Esophagus squamous epithelium (tissue), 5 donors: ENCODE data around the gene ZMYND8. TPM values are rescaled to one million over a fixed set of nuclear protein-coding genes. Genes with fewer than 3 reads are reported as not detected.

Source experiments
- DNase-seq: peaks from one replicate; lab custom pipeline; 2025; lab: John Stamatoyannopoulos, UW
- H3K27ac ChIP-seq, 4 donors: fragments of 200-600 bp; sonication (generic); one replicate each; pipeline ENCODE4 v1.5.1; 2016 to 2019; ENCODE audit warnings: mild to moderate bottlenecking in 1 of 4
- H3K27me3 ChIP-seq, 4 donors: fragments of 200-600 bp; sonication (generic); 1 replicate in 3 of 4; 2 replicates in 1 of 4; pipeline versions ENCODE4 v1.5.1 to v1.6.0; 2017 to 2021; ENCODE audit warnings: antibody characterized with exemption in 1 of 4
- H3K36me3 ChIP-seq, 3 donors: fragments of 200-600 bp; sonication (generic); one replicate each; pipeline ENCODE4 v1.5.1; 2016 to 2019
- H3K4me1 ChIP-seq, 3 donors: fragments of 200-600 bp; sonication (generic); one replicate each; pipeline ENCODE4 v1.5.1; 2017 to 2019
- H3K4me3 ChIP-seq, 4 donors: fragments of 200-600 bp; sonication (generic); 1 replicate in 3 of 4; 2 replicates in 1 of 4; pipeline ENCODE4 v1.5.1; 2016 to 2019; ENCODE audit warnings: mild to moderate bottlenecking in 2 of 4, moderate library complexity in 1 of 4
- H3K9me3 ChIP-seq, 3 donors: fragments of 200-600 bp; sonication (generic); one replicate each; pipeline ENCODE4 v1.5.1; 2016 to 2019
- POLR2A ChIP-seq, 4 donors: fragments of 450-650 bp; IDR thresholded peaks; one replicate each; pipeline ENCODE4 v1.6.1; 2017; ENCODE audit warnings: antibody characterized with exemption in 4 of 4, mild to moderate bottlenecking in 4 of 4, moderate library complexity in 3 of 4
- WGBS, 2 donors: methylation state at CpG; one replicate each; pipeline ENCODE4 v1.1.5; 2018; 5-methylcytosine and 5-hydroxymethylcytosine counted together
- intact Hi-C: fragments of 100-400 bp; cut with DNase I; formaldehyde crosslinking; loops from one replicate; pipeline ENCODE4 v1.15.0; 2022
- total RNA-seq, 4 donors: library from RNA; depleted of rRNA; stranded (reverse); fragments of >200 nt; gene quantifications; one replicate each; pipeline ENCODE4 v1.1.0, GENCODE V29; 2016
- TF ChIP-seq, protein P1 (sequence below), 6 experiments: fragments of 450-650 bp in 4 of 6; fragments of 200-600 bp in 2 of 6; sonication (generic) in 2 of 6; IDR thresholded peaks; one replicate each; pipeline ENCODE4 v1.5.1; 2016 to 2019; ENCODE audit warnings: antibody characterized with exemption in 6 of 6, mild to moderate bottlenecking in 4 of 6, moderate library complexity in 4 of 6
- donor health status: DM: yes; HTN: yes; CAD: no.

Gene ZMYND8
- total RNA-seq, 4 donors from 2014 or later = 21.5 to 26.3 (median 24.3) TPM

DNA sequence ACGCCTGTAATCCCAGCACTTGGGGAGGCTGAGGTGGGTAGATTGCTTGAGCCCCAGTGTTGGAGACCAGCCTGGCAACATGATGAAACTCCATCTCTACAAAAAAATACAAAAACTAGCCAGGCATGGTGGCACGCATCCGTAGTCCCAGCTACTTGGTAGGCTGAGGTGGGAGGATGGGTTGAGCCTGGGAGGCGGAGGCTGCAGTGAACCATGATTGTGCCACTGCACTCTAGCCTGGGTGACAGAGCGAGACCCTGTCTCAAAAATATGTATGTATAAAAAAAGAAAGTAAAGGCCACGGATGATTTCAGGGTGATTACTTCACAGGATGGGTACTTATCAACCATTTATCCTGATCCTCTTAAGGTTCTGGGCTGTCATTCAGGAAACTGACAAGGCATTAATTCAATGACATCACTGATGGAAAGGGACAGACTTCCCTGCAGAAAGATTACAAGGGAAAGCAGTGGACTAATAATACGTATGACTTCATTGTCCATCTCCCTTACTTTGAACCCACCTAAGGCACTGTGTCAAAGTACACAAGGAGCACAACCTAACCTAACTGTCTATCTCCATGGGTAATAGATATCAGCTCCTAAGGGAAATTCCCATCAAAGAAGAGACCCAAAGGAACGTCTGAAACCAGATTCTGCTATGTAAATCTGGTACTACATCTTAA lies 61.2 kb downstream of the ZMYND8 start:
- intact Hi-C loops = no loop called here
- peaks cover 12 to 99% (median 23%) of the 10 kb centered on the region in 3 donors for H3K36me3 ChIP-seq

DNA sequence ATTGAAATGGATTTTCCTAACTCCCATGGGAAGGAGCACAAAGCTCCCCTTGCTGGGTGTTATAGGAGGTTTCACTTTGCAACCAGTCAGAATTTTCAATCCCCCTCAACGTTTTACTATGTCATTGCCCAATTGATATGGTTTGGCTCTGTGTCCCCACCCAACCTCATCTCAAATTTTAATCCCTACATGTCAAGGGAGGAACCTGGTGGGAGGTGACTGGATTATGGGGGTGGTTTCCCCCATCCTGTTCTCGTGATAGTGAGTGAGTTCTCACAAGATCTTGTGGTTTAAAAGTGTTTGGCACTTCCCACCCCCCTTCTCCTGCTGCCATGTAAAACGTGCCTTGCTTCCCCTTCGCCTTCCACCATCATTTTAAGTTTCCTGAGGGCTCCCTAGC lies 62.9 kb downstream of the ZMYND8 start:
- WGBS, 2 donors = 75% methylated on average over 4 of the region's 4 CpGs
- Histone ChIP-seq H3K27ac (no peak overlapping the region), H3K27me3 (no peaks in the 10 kb centered on the region), H3K4me3 (no peak overlapping the region), H3K36me3 (peaks cover 11 to 100% (median 29%) of the 10 kb centered on the region in 3 donors), H3K4me1 (no peaks in the 10 kb centered on the region), H3K9me3 (no peaks in the 10 kb centered on the region)
- TF ChIP-seq, protein P1, sequence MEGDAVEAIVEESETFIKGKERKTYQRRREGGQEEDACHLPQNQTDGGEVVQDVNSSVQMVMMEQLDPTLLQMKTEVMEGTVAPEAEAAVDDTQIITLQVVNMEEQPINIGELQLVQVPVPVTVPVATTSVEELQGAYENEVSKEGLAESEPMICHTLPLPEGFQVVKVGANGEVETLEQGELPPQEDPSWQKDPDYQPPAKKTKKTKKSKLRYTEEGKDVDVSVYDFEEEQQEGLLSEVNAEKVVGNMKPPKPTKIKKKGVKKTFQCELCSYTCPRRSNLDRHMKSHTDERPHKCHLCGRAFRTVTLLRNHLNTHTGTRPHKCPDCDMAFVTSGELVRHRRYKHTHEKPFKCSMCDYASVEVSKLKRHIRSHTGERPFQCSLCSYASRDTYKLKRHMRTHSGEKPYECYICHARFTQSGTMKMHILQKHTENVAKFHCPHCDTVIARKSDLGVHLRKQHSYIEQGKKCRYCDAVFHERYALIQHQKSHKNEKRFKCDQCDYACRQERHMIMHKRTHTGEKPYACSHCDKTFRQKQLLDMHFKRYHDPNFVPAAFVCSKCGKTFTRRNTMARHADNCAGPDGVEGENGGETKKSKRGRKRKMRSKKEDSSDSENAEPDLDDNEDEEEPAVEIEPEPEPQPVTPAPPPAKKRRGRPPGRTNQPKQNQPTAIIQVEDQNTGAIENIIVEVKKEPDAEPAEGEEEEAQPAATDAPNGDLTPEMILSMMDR (IDR thresholded peaks at IDR 0.05) = no peak
- TF ChIP-seq POLR2A (IDR thresholded peaks at IDR 0.05) = no peak
- intact Hi-C loops = no loop called here
- DNase-seq = no peak

More for the DNA sequence above, 61.2 kb downstream of the ZMYND8 start:
- H3K27me3 ChIP-seq = no peaks in the 10 kb centered on the region
- H3K4me1 ChIP-seq = no peaks in the 10 kb centered on the region
- DNase-seq = no peak
- WGBS, 2 donors = 86 to 88% methylated on average over 8 of the region's 8 CpGs
- TF ChIP-seq, protein P1 (IDR thresholded peaks at IDR 0.05) = no peak
- H3K4me3 ChIP-seq = no peak overlapping the region
- H3K27ac ChIP-seq = no peak overlapping the region
- H3K9me3 ChIP-seq = no peaks in the 10 kb centered on the region

DNA sequence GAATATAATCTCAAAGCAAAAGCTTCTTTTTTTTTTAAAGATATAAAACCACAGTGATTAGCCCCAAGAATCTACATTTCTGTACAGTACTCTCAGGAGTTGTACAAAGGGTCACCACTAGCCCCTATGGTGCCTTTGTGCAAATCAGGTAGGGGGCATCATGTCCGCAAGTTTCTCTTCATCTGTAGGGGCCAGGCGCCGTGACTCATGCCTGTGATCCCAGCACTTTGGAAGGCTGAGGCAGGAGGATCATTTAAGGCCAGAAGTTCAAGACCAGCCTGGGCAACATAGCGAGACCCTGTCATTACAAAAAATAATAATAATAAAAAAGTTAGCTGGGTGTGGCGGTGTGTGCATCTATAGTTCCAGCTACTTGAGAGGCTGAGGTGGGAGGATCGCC lies 63.9 kb downstream of the ZMYND8 start:
- Histone ChIP-seq H3K36me3 (peaks cover under 1 to 100% (median 28%) of the 10 kb centered on the region in 3 donors), H3K4me3 (no peak overlapping the region), H3K4me1 (no peaks in the 10 kb centered on the region), H3K27me3 (no peaks in the 10 kb centered on the region), H3K27ac (no peak overlapping the region), H3K9me3 (no peaks in the 10 kb centered on the region)
- 89 to 98% methylated on average over 5 of the region's 6 CpGs for WGBS, 2 donors
- intact Hi-C loops = no loop called here
- DNase-seq = no peak
- TF ChIP-seq POLR2A (IDR thresholded peaks at IDR 0.05) = no peak
- TF ChIP-seq, protein P1 (IDR thresholded peaks at IDR 0.05) = no peak

DNA sequence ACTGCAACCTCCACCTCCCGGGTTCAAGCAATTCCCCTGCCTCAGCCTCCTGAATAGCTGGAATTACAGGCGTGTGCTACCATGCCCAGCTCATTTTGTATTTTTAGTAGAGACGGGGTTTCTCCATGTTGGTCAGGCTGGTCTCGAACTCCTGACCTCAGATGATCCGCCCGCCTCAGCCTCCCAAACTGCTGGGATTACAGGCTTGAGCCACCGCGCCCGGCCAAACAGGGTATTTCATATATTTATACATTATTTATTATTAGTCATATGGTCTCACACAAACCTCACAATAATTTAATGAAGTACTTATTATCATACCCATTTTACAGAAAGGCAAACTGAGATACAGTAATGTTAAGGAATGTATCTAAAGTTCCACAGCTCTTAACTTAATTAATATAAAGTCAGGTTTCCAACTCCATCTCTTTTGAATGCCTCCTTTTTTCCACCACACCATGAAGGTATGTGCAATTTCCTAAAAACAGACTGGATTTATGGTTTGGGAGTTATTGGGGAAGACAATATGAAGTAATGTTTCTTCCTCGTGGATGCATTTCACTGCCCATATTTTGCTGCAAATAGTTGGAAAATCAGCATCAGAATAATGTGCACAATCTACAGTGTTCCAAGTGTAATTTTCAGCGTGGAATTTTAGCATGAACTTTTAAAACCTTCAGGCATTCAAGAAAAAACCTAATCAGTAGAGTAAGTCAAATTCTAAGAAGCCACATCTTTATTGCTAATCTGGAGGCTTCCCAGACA lies 65.7 kb downstream of the ZMYND8 start:
- DNase-seq = no peak
- peaks cover 10 to 100% (median 29%) of the 10 kb centered on the region in 3 donors for H3K36me3 ChIP-seq

More for the DNA sequence above, 65.7 kb downstream of the ZMYND8 start:
- H3K4me3 ChIP-seq = no peak overlapping the region
- H3K4me1 ChIP-seq = no peaks in the 10 kb centered on the region
- TF ChIP-seq, protein P1 (IDR thresholded peaks at IDR 0.05) = no peak
- no peak for TF ChIP-seq POLR2A (IDR thresholded peaks at IDR 0.05)
- WGBS, 2 donors = 89 to 94% methylated on average over 10 to 11 of the region's 11 CpGs
- H3K27me3 ChIP-seq = no peaks in the 10 kb centered on the region
- no peak overlapping the region for H3K27ac ChIP-seq
- intact Hi-C loops = no loop called here
- no peaks in the 10 kb centered on the region for H3K9me3 ChIP-seq
